HEK293 (cell line): ENCODE results near the gene ACOT7.

Source experiments
- CTCF ChIA-PET: fragments of 350-600 bp; formaldehyde crosslinking; extraction: SDS; loops from one replicate; lab custom pipeline; 2021; ENCODE audit warnings: antibody characterized with exemption; lab: Yijun Ruan, JAX
- POLR2A ChIA-PET: fragments of 300-600 bp; formaldehyde crosslinking; extraction: SDS; loops from one replicate; lab custom pipeline; 2020; ENCODE audit warnings: antibody characterized with exemption, inconsistent platforms; lab: Yijun Ruan, JAX
- H3K27ac ChIP-seq: fragments of 200-500 bp; sonication (Bioruptor generic); 2 replicates; pipeline ENCODE4 v1.5.1; 2014; ENCODE audit warnings: low read depth, low read length, control low read depth, inconsistent platforms; ENCODE audit errors: extremely low read depth
- H3K36me3 ChIP-seq, 2 experiments: fragments of 200-500 bp in 1 of 2; sonication (Bioruptor generic) in 1 of 2; 1 replicate in 1 of 2; 2 replicates in 1 of 2; pipeline ENCODE4 v1.5.1; 2014 to 2017; ENCODE audit warnings: inconsistent platforms in 2 of 2, low read length in 2 of 2; ENCODE audit not compliant: control insufficient read depth in 2 of 2, insufficient read depth in 1 of 2
- H3K4me1 ChIP-seq: fragments of 200-500 bp; sonication (Bioruptor generic); 2 replicates; pipeline ENCODE4 v1.5.1; 2014; ENCODE audit warnings: mild to moderate bottlenecking, low read length, inconsistent platforms; ENCODE audit not compliant: control insufficient read depth, insufficient read depth
- H3K4me3 ChIP-seq: 2 replicates; pipeline ENCODE4 v1.5.1; 2011; ENCODE audit warnings: low read depth, mild to moderate bottlenecking, control low read depth, low read length, moderate library complexity
- H3K9me3 ChIP-seq: fragments of 200-500 bp; sonication (Bioruptor generic); 2 replicates; pipeline ENCODE4 v1.5.1; 2014; ENCODE audit warnings: low read depth, low read length, inconsistent platforms; ENCODE audit not compliant: control insufficient read depth, insufficient read depth
- GLI4 ChIP-seq: fragments of 450-650 bp; formaldehyde crosslinking; IDR thresholded peaks from 2 replicates; pipeline ENCODE4 v1.5.1; 2016; ENCODE audit warnings: missing biosample characterization, missing genetic modification characterization
- GLIS2 ChIP-seq: fragments of 450-650 bp; formaldehyde crosslinking; IDR thresholded peaks from 2 replicates; pipeline ENCODE4 v1.5.1; 2016; ENCODE audit warnings: missing biosample characterization, missing genetic modification characterization
- KLF7 ChIP-seq: fragments of 450-650 bp; formaldehyde crosslinking; IDR thresholded peaks from 2 replicates; pipeline ENCODE4 v1.5.1; 2016; ENCODE audit warnings: missing biosample characterization, missing genetic modification characterization, borderline replicate concordance
- KLF9 ChIP-seq: fragments of 450-650 bp; formaldehyde crosslinking; IDR thresholded peaks from 2 replicates; pipeline ENCODE4 v1.5.1; 2016; ENCODE audit warnings: missing biosample characterization, missing genetic modification characterization, low read depth
- ZBTB1 ChIP-seq: fragments of 450-650 bp; formaldehyde crosslinking; IDR thresholded peaks from 2 replicates; pipeline ENCODE4 v1.5.1; 2016; ENCODE audit warnings: missing biosample characterization, missing genetic modification characterization
- ZBTB49 ChIP-seq: fragments of 450-650 bp; formaldehyde crosslinking; IDR thresholded peaks from 2 replicates; pipeline ENCODE4 v1.5.1; 2016; ENCODE audit warnings: missing biosample characterization, missing genetic modification characterization, low read depth
- ZIC2 ChIP-seq: fragments of 450-650 bp; formaldehyde crosslinking; IDR thresholded peaks from 2 replicates; pipeline ENCODE4 v1.5.1; 2016; ENCODE audit warnings: missing biosample characterization, missing genetic modification characterization
- ZNF19 ChIP-seq: fragments of 450-650 bp; formaldehyde crosslinking; IDR thresholded peaks from 2 replicates; pipeline ENCODE4; 2016; ENCODE audit warnings: missing biosample characterization, missing genetic modification characterization, low read depth
- ZNF26 ChIP-seq: fragments of 450-650 bp; formaldehyde crosslinking; IDR thresholded peaks from 2 replicates; pipeline ENCODE4 v1.5.1; 2016; ENCODE audit warnings: missing biosample characterization, missing genetic modification characterization
- ZNF266 ChIP-seq: fragments of 450-650 bp; formaldehyde crosslinking; IDR thresholded peaks from 2 replicates; pipeline ENCODE4 v1.5.1; 2016; ENCODE audit warnings: missing biosample characterization, missing genetic modification characterization, low read depth
- ZNF280D ChIP-seq: fragments of 450-650 bp; formaldehyde crosslinking; IDR thresholded peaks from 2 replicates; pipeline ENCODE4 v1.5.1; 2016; ENCODE audit warnings: missing biosample characterization, missing genetic modification characterization
- ZNF394 ChIP-seq: fragments of 450-650 bp; formaldehyde crosslinking; IDR thresholded peaks from 2 replicates; pipeline ENCODE4 v1.5.1; 2016; ENCODE audit warnings: missing biosample characterization, missing genetic modification characterization, mild to moderate bottlenecking, moderate library complexity, borderline replicate concordance
- ZNF544 ChIP-seq: fragments of 450-650 bp; formaldehyde crosslinking; IDR thresholded peaks from 2 replicates; pipeline ENCODE4 v1.5.0; 2017; ENCODE audit warnings: missing biosample characterization, missing genetic modification characterization
- ZNF585B ChIP-seq: fragments of 450-650 bp; formaldehyde crosslinking; IDR thresholded peaks from 2 replicates; pipeline ENCODE4 v1.5.1; 2016; ENCODE audit warnings: missing biosample characterization, missing genetic modification characterization
- ZNF623 ChIP-seq: fragments of 450-650 bp; formaldehyde crosslinking; IDR thresholded peaks from 2 replicates; pipeline ENCODE4 v1.5.1; 2016; ENCODE audit warnings: missing biosample characterization, missing genetic modification characterization
- ZNF707 ChIP-seq: fragments of 450-650 bp; formaldehyde crosslinking; IDR thresholded peaks from 2 replicates; pipeline ENCODE4 v1.5.1; 2016; ENCODE audit warnings: missing biosample characterization, missing genetic modification characterization
- ZNF777 ChIP-seq: fragments of 450-650 bp; formaldehyde crosslinking; IDR thresholded peaks from 2 replicates; pipeline ENCODE4 v1.5.1; 2017; ENCODE audit warnings: missing biosample characterization, missing genetic modification characterization, borderline replicate concordance
- TF ChIP-seq, protein P1 (sequence below): fragments of 450-650 bp; formaldehyde crosslinking; IDR thresholded peaks from 2 replicates; pipeline ENCODE4; 2016; ENCODE audit warnings: missing biosample characterization, missing genetic modification characterization
- TF ChIP-seq, protein P2 (sequence below): fragments of 450-650 bp; formaldehyde crosslinking; optimal IDR thresholded peaks from 2 replicates; pipeline ENCODE3; 2016; ENCODE audit warnings: missing biosample characterization, mild to moderate bottlenecking, missing genetic modification characterization
- TF ChIP-seq, protein P3 (sequence below): fragments of 450-650 bp; formaldehyde crosslinking; IDR thresholded peaks from 2 replicates; pipeline ENCODE4 v1.5.1; 2016; ENCODE audit warnings: missing biosample characterization, missing genetic modification characterization, borderline replicate concordance
- TF ChIP-seq, protein P4 (sequence below): fragments of 450-650 bp; formaldehyde crosslinking; IDR thresholded peaks from 2 replicates; pipeline ENCODE4 v1.5.1; 2016; ENCODE audit warnings: missing biosample characterization, missing genetic modification characterization

ACOT7 gene

DNA sequence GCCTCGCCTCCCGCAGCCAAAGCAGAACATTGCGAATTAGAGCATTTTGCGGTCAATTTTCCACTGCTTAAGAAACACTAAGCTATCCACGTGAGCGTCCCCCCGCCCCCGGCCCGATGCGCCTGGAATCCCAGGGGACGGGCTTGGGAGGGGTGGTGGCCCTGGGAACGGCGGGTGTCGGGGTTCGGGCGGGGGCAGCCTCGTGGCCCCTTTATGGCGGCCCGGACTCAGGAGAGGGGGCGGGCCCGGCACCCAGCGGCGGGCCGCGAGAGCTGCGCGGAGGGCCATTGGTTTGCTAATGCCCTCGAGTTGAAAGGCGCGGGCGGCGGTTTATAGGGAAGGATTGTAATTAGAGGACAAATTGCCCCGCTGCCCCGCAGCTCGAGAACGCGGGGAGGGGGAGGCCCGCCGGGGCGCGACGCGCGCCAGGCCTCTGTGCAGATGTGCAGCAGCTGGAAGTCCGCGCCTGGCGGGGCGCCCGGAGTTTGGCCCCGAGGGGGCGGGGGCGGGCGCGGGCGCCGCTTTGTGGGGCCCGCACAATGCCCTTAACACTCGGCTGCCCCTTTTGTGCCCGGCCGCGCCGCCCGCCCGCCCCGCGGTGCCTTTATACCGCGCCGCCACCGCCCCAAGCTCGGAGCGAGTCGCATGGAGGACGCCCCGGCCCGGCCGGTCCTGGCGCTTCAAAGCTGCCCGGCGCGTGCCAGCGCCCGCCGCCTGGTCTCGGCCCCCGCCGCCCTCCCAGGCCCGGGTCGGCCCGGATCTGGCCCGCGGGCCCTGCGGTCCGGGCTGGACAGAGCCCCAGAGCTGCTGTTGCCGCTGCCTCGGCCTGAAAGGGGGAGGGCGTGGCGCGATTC is 151.5 kb downstream of the ACOT7 start:
- POLR2A ChIA-PET = interaction anchor here (0.9 to 1.1 kb wide), 2 partner anchors 7 to 36 kb away, joined by 3 to 4 read pairs; partner anchors contain the start of gene RNF207
- H3K36me3 ChIP-seq = no peaks in the 10 kb centered on the region
- TF ChIP-seq ZNF623 (tag by site-specific recombination) (no peak), ZIC2 (tag by site-specific recombination) (peak; percentile 63), ZBTB49 (no peak), KLF9 (tag by site-specific recombination) (0 out of 2 replicates have a peak, but pooled peaks have one; percentile 32), ZNF777 (tag by site-specific recombination) (no peak), GLIS2 (peak; percentile 20; the same call in 1 of the 2 replicates), ZNF394 (no peak), ZNF26 (tag by site-specific recombination) (no peak), ZNF585B (tag by site-specific recombination) (no peak), ZNF707 (tag by site-specific recombination) (no peak), ZNF19 (no peak), GLI4 (tag by site-specific recombination) (no peak), ZBTB1 (tag by site-specific recombination) (no peak), ZNF544 (tag by site-specific recombination) (no peak), ZNF266 (tag by site-specific recombination) (no peak), ZNF280D (no peak), KLF7 (tag by site-specific recombination) (no peak)
- TF ChIP-seq, protein P1, sequence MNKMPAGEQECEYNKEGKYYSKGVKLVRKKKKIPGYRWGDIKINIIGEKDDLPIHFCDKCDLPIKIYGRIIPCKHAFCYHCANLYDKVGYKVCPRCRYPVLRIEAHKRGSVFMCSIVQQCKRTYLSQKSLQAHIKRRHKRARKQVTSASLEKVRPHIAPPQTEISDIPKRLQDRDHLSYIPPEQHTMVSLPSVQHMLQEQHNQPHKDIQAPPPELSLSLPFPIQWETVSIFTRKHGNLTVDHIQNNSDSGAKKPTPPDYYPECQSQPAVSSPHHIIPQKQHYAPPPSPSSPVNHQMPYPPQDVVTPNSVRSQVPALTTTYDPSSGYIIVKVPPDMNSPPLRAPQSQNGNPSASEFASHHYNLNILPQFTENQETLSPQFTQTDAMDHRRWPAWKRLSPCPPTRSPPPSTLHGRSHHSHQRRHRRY = no peak
- TF ChIP-seq, protein P2, sequence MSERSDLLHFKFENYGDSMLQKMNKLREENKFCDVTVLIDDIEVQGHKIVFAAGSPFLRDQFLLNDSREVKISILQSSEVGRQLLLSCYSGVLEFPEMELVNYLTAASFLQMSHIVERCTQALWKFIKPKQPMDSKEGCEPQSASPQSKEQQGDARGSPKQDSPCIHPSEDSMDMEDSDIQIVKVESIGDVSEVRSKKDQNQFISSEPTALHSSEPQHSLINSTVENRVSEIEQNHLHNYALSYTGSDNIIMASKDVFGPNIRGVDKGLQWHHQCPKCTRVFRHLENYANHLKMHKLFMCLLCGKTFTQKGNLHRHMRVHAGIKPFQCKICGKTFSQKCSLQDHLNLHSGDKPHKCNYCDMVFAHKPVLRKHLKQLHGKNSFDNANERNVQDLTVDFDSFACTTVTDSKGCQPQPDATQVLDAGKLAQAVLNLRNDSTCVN = peak; percentile 25
- TF ChIP-seq, protein P3, sequence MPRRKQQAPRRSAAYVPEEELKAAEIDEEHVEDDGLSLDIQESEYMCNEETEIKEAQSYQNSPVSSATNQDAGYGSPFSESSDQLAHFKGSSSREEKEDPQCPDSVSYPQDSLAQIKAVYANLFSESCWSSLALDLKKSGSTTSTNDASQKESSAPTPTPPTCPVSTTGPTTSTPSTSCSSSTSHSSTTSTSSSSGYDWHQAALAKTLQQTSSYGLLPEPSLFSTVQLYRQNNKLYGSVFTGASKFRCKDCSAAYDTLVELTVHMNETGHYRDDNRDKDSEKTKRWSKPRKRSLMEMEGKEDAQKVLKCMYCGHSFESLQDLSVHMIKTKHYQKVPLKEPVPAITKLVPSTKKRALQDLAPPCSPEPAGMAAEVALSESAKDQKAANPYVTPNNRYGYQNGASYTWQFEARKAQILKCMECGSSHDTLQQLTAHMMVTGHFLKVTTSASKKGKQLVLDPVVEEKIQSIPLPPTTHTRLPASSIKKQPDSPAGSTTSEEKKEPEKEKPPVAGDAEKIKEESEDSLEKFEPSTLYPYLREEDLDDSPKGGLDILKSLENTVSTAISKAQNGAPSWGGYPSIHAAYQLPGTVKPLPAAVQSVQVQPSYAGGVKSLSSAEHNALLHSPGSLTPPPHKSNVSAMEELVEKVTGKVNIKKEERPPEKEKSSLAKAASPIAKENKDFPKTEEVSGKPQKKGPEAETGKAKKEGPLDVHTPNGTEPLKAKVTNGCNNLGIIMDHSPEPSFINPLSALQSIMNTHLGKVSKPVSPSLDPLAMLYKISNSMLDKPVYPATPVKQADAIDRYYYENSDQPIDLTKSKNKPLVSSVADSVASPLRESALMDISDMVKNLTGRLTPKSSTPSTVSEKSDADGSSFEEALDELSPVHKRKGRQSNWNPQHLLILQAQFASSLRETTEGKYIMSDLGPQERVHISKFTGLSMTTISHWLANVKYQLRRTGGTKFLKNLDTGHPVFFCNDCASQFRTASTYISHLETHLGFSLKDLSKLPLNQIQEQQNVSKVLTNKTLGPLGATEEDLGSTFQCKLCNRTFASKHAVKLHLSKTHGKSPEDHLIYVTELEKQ (tag by site-specific recombination) = no peak
- TF ChIP-seq, protein P4, sequence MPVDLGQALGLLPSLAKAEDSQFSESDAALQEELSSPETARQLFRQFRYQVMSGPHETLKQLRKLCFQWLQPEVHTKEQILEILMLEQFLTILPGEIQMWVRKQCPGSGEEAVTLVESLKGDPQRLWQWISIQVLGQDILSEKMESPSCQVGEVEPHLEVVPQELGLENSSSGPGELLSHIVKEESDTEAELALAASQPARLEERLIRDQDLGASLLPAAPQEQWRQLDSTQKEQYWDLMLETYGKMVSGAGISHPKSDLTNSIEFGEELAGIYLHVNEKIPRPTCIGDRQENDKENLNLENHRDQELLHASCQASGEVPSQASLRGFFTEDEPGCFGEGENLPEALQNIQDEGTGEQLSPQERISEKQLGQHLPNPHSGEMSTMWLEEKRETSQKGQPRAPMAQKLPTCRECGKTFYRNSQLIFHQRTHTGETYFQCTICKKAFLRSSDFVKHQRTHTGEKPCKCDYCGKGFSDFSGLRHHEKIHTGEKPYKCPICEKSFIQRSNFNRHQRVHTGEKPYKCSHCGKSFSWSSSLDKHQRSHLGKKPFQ (tag by site-specific recombination) = no peak

More for the DNA sequence above, 151.5 kb downstream of the ACOT7 start:
- H3K27ac ChIP-seq = no peak overlapping the region
- H3K4me3 ChIP-seq = no peak overlapping the region
- CTCF ChIA-PET = interaction anchor here (0.6 to 2.1 kb wide), 6 partner anchors 37 to 196 kb away, joined by 3 to 8 read pairs (median 4); no protein-coding TSS in a partner anchor
- H3K9me3 ChIP-seq = no peaks in the 10 kb centered on the region
- H3K4me1 ChIP-seq = no peaks in the 10 kb centered on the region; the same call in 1 of the 2 replicates
